GM10248 (cell line): ENCODE measurements around the gene POLR2H.

Experiments
- CTCF ChIA-PET: fragments of 300-600 bp; sonication (Branson Sonifier 250); formaldehyde crosslinking; extraction: SDS; loops from one replicate; lab custom pipeline; 2021; ENCODE audit warnings: antibody characterized with exemption; lab: Yijun Ruan, JAX
- POLR2A ChIA-PET: fragments of 350-650 bp; sonication (Branson Sonifier 250); formaldehyde crosslinking; extraction: SDS; loops from one replicate; lab custom pipeline; 2020; ENCODE audit warnings: antibody characterized with exemption; lab: Yijun Ruan, JAX
- DNase-seq: peaks from one replicate; pipeline ENCODE4 v3.0.0; 2012; ENCODE audit errors: extremely low spot score
- TF ChIP-seq, protein P1 (sequence below): IDR thresholded peaks from 2 replicates; pipeline ENCODE4 v1.5.1; 2012; ENCODE audit warnings: mild to moderate bottlenecking, low read depth; ENCODE audit errors: extremely low read depth, missing control alignments, control extremely low read depth

The POLR2H gene

DNA sequence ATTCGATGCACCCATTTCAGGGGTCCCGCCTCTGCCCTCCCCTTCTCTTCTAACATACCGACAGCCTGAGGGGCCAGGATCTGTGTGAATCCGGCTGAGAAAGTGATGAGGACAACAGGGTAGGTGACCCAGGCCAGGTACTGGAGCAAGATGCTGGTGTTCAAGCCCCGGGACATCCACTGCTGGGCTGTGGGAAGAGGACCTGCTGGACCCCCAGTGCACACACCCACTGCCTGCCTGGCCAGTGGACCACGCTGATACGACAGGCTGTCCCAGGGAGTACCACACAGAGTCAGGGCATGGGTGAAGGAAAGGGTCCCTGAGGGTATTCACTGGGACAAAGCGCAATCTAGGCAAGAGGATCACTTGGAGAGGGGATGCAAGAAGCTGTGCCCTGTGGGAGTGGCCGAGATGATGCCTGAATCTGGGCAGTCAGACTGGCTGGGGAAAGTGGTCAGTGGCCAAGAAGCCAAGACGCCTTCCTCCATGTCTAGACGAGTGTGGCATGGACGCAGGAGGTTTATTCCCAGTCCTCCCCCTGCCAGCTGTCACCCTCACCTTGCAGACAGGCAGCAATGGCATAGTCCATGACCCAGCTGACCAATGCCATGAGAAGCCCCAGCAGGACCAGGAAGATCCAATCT, 3.3 kb upstream of the POLR2H start:
- DNase-seq, result no peak
- POLR2A ChIA-PET, result interaction anchor here (0.7 kb wide), 1 partner anchor 32 kb away, joined by 3 read pairs; no protein-coding TSS in a partner anchor
- CTCF ChIA-PET, result interaction anchor here (2.8 kb wide), 1 partner anchor 182 kb away, joined by 10 read pairs; no protein-coding TSS in a partner anchor
- TF ChIP-seq, protein P1, sequence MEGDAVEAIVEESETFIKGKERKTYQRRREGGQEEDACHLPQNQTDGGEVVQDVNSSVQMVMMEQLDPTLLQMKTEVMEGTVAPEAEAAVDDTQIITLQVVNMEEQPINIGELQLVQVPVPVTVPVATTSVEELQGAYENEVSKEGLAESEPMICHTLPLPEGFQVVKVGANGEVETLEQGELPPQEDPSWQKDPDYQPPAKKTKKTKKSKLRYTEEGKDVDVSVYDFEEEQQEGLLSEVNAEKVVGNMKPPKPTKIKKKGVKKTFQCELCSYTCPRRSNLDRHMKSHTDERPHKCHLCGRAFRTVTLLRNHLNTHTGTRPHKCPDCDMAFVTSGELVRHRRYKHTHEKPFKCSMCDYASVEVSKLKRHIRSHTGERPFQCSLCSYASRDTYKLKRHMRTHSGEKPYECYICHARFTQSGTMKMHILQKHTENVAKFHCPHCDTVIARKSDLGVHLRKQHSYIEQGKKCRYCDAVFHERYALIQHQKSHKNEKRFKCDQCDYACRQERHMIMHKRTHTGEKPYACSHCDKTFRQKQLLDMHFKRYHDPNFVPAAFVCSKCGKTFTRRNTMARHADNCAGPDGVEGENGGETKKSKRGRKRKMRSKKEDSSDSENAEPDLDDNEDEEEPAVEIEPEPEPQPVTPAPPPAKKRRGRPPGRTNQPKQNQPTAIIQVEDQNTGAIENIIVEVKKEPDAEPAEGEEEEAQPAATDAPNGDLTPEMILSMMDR, result no peak

DNA sequence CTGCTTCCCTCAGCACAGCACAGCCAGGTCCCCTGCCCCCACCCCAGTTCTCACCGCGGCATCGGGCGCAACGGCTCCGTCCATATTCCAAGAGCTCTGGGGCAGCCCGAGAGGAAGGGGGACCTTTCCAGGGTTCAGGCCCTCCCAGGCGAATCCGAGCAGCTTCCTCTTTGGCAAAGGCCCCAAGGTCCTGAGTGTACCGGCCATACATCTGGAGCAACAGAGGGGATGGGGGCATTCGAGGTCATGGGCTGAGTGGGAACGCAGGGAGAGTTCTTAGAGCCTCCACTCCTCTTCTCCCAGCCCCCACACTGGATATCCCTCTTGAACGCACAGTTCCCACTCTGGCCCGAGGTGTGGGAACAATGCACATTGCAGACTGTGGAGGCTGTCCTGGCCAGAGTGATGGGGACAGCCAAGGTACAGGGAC, 2.6 kb upstream of the POLR2H start:
- no peak for DNase-seq
- CTCF ChIA-PET, result interaction anchor here (1.1 to 2.8 kb wide), 2 partner anchors 13 to 181 kb away, joined by 3 to 10 read pairs; no protein-coding TSS in a partner anchor
- POLR2A ChIA-PET, result no interaction called here
- TF ChIP-seq, protein P1, result no peak

DNA sequence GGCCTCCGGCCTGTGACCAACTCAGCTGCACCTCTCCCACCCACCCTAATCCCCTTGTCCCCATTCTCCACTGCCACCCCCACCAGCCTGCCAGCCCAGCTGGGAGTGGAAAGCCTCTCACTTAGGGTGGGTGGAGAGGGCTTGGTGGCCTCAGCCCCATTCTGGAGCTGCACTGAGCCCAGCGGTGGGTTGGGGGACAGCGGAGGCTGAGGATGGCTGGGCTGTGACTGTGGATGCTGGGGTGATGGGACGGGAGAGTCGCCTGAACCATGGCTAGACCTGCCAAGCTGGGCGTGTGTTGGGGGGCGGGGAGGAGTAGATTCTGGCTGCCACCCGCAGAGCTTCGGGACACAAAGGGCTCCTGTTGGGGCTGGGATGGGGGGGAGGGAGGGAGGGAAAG, 1.9 kb upstream of the POLR2H start:
- POLR2A ChIA-PET, result interaction anchor here (0.6 kb wide), 1 partner anchor 19 kb away, joined by 6 read pairs; no protein-coding TSS in a partner anchor
- CTCF ChIA-PET, result interaction anchor here (1.1 to 2.8 kb wide), 4 partner anchors 12 to 183 kb away, joined by 3 to 10 read pairs (median 4); no protein-coding TSS in a partner anchor
- no peak for DNase-seq
- TF ChIP-seq, protein P1, result no peak

DNA sequence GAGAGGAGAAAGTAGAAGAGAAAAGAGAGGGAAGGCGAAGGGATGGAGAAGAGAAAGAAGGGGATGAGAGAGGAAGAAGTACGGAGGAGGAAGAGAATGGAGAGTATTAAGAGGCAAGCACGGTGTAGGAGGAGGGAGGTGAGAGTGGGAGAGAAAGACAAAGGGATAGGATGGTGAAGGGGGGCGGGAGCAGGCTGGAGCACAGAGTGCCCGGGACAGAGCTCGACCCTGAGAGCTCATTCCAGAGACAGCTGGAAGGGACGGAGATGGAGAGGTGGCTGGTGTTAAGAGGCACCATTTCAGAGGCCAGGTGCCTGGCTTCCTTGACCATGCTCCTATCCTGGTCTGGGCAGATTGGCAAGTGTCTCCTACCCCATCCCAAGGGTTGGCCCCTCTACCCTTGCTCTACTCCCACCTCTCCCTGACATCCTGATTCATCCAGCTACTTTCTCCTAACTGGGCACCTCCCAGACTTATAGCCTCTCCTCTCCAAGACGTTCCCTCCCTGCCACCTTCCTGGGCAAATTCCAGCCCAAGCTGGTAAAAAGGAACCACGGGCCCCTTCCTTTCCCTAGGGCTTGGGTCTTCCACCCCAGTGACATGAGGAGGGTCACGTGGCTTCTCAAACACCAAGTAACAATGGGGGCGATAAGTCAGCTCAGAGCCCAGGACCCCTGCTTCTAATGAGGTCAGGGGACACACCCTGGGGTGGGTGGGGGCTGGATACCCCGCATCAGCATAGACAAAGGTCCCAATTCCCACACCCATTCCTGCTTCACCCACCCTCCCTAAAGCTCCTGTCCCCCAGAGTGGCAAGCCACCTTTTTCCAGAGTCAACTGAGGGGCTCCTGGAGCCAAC, 1.2 kb upstream of the POLR2H start:
- DNase-seq, result no peak
- POLR2A ChIA-PET, result interaction anchor here (0.6 kb wide), 2 partner anchors 19 to 141 kb away, joined by 3 to 6 read pairs; no protein-coding TSS in a partner anchor
- TF ChIP-seq, protein P1, result no peak
- CTCF ChIA-PET, result interaction anchor here (1.1 to 2.8 kb wide), 6 partner anchors 11 to 182 kb away, joined by 3 to 10 read pairs (median 4); no protein-coding TSS in a partner anchor

DNA sequence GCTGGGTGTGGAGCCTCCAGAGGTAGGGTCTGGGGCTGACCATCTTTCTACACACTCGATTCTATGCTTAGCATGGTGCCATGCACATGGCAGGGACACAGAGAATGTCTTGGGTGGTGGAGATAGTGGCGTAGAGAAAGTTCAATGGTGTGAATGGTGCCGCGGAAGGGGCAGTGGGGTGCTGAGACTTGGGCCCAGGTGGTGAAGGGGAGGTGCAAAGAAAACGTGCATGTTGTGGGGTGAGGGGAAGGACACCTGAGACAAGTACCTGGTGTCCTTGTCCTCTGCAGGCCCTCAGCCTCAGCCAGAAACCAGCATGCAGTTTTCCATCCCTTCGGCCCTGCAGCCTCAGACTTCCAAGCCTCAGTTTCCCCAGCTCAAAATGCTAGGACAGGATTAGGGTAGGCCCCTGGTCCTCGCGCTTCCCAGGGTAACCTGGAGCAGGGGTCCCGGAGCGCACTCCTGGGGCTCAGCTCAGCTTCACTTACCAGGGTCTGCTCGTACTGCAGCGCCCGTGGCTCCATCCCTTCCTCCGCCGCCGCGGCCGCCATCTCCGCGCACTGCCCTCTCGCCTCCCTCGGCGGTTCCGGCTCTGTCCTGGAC, 480 bp upstream of the POLR2H start:
- ChIA-PET CTCF (interaction anchor here (1.4 to 2.8 kb wide), 6 partner anchors 7 to 181 kb away, joined by 3 to 10 read pairs (median 7); no protein-coding TSS in a partner anchor), POLR2A (no interaction called here)
- TF ChIP-seq, protein P1, result no peak
- no peak for DNase-seq
